Transverse colon (tissue), 3 donors: ENCODE measurements around the gene IMPACT.

Experiments used
- CTCF ChIP-seq, 5 experiments: fragments of 200-600 bp in 3 of 5; fragments of 450-650 bp in 2 of 5; sonication (generic) in 3 of 5; IDR thresholded peaks; 1 replicate in 2 of 5; 2 replicates in 3 of 5; pipeline ENCODE4 v1.5.1; 2016 to 2017; ENCODE audit warnings: antibody characterized with exemption in 5 of 5, inconsistent platforms in 3 of 5, mild to moderate bottlenecking in 2 of 5, moderate library complexity in 1 of 5
- POLR2A ChIP-seq: fragments of 450-650 bp; IDR thresholded peaks from one replicate; pipeline ENCODE4 v1.6.1; 2016; ENCODE audit warnings: antibody characterized with exemption, mild to moderate bottlenecking, moderate library complexity

DNA sequence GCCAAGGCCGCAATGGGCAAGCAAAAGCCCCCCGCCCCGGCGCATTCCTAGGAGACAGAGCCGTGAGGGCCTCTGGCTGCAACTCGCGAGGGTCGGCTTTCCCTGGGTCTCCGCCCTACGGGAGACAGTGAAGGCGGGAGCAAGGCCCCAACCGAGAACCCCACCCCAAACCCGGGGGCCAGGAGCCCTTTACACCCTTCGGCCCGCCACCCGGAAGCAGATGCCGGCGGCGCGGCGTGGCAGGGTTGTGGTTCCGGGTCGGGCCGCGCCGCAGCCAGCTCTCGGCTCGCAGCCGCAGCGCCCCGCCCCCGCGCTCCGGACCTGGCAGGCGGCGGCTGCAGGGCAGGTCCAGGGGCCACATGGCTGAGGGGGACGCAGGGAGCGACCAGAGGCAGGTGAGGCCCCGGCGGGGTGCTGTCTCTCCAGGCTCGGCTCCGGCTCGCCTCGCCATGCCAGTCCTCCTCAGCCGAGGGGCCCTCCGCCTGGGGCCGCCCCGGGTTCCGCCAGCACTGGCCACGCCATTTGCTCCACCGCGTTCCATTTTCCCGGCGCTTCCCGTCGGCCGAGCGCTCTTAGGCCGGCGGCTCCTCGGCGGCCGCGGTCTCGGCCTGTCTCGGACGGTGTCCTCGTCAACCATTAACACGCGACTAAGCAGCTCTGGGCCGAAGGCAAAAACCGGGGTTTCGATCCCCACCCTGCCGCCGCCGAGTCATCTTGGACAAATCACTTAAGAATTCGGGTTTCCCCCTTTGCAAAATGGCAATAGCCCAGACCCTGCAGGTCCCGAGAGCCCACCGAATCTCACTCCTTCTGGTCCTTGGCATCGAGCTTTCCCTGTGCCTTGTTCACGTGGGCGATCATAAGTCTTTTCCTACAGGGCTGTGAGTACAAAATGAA lies at the start of gene IMPACT:
- TF ChIP-seq CTCF (IDR thresholded peaks at IDR 0.05) (no peak), POLR2A (no peak)
